NB4 (cell line): ENCODE data around the gene SEMA4B.

Source experiments
- DNase-seq: peaks from one replicate; pipeline ENCODE4 v3.0.0; 2010; ENCODE audit warnings: low read depth
- H3K4me3 ChIP-seq: one replicate; pipeline ENCODE4 v1.5.1; 2011; ENCODE audit warnings: mild to moderate bottlenecking, low read depth, low read length, moderate library complexity
- MAX ChIP-seq: IDR thresholded peaks from 2 replicates; pipeline ENCODE4 v1.6.1; 2011; ENCODE audit warnings: low read depth, low read length
- MYC ChIP-seq: IDR thresholded peaks from 2 replicates; pipeline ENCODE4 v1.6.1; 2011; ENCODE audit warnings: low read depth, low read length
- POLR2A ChIP-seq: IDR thresholded peaks from 2 replicates; pipeline ENCODE4 v1.6.1; 2011; ENCODE audit warnings: mild to moderate bottlenecking; ENCODE audit not compliant: insufficient read length; ENCODE audit errors: extremely low read depth
- TF ChIP-seq, protein P1 (sequence below): IDR thresholded peaks from one replicate; pipeline ENCODE4 v1.5.1; 2012; ENCODE audit warnings: low read depth, low read length

Gene SEMA4B

GRCh38 chr15:90265271-90266060 is 64.3 kb downstream of the SEMA4B start, which contains the start of gene NGRN:
Gene NGRN, plus strand, starts transcription at chr15:90265672. Its CDS starts 41 bp downstream, at chr15:90265713.
- peak within 1 kb of the TSS; percentile 97 for H3K4me3 ChIP-seq
- TF ChIP-seq MAX (peak; percentile 76), MYC (peak; percentile 85), POLR2A (peak; percentile 99)
- TF ChIP-seq, protein P1, sequence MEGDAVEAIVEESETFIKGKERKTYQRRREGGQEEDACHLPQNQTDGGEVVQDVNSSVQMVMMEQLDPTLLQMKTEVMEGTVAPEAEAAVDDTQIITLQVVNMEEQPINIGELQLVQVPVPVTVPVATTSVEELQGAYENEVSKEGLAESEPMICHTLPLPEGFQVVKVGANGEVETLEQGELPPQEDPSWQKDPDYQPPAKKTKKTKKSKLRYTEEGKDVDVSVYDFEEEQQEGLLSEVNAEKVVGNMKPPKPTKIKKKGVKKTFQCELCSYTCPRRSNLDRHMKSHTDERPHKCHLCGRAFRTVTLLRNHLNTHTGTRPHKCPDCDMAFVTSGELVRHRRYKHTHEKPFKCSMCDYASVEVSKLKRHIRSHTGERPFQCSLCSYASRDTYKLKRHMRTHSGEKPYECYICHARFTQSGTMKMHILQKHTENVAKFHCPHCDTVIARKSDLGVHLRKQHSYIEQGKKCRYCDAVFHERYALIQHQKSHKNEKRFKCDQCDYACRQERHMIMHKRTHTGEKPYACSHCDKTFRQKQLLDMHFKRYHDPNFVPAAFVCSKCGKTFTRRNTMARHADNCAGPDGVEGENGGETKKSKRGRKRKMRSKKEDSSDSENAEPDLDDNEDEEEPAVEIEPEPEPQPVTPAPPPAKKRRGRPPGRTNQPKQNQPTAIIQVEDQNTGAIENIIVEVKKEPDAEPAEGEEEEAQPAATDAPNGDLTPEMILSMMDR: no peak
- peak; percentile 96 for DNase-seq

DNA sequence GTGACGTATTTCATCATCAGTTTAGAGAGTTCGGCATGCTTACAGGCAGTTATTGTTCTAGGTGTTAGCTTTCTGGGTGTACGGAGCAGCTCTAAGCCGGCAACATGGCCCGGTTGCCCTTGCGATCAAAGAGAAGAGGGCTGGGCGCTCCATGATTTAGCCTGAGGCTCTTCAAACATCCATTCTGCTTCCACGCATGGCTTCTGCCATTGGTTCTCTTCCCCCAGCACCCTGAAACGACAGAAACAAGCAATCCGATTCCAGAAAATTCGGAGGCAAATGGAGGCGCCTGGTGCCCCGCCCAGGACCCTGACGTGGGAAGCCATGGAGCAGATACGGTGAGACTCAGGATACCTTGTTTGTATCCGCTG is 64.9 kb downstream of the SEMA4B start:
- peak; percentile 57 for DNase-seq

DNA sequence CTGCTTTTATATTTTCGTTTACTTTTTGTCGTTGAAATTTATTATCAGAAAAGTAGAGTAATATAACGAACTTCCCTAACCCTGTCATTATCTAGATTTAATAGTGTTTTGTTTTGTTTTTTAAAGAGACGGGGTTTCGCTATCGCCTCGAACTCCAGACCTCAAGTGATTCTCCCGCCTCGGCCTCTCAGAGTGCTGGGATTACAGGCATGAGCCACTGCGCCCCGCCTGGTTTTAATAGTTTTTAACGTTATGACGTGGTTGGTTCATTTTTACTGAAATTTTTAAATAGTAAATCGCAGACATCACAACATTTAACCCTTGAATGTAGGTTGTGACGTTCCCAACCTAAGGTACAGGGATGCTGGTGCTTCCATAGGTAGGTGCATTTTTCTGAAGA is 65.4 kb downstream of the SEMA4B start:
- peak; percentile 31 for DNase-seq
- peak overlapping the region; percentile 97 for H3K4me3 ChIP-seq
- TF ChIP-seq MYC: no peak
- no peak for TF ChIP-seq MAX
- TF ChIP-seq, protein P1: no peak

More for the DNA sequence above, 64.9 kb downstream of the SEMA4B start:
- TF ChIP-seq, protein P1: no peak
- no peak for TF ChIP-seq POLR2A
- TF ChIP-seq MYC: no peak; the same call in 1 of the 2 replicates
- no peak for TF ChIP-seq MAX
- H3K4me3 ChIP-seq: peak overlapping the region; percentile 97

GRCh38 chr15:90268415-90268814 is 67.3 kb downstream of the SEMA4B start:
- no peak for TF ChIP-seq POLR2A
- TF ChIP-seq, protein P1: no peak
- no peak for TF ChIP-seq MYC
- TF ChIP-seq MAX: no peak
- H3K4me3 ChIP-seq: peak overlapping the region; percentile 97
- peak; percentile 18 for DNase-seq

DNA sequence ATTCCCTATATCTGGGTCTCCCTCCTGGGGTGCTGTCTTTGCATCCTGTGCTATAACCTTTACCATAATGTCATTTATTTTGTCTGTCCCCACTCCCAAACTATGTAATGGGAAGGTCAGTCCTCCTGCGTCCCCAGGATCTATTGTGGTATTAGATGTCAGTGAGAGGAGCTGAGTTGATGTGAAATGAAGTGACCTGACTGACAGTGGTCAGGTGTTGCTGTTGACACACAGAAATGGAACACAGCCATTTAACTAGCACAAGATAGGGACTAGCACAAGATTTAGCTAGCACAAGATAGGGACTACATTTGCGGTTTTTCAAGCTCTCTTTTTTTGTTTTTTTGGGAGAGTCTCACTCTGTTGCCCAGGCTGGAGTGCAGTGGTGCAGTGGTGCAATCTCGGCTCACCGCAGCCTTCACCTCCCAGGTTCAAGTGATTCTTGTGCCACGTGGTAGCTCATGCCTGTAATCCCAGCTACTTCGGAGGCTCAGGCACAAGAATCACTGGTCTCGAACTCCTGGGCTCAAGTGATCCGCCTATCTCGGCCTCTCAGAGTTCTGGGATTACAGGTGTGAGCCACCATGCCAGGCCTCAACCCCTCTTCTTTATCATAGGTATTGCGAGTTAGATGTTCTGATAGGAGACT is 69.5 kb downstream of the SEMA4B start:
- TF ChIP-seq, protein P1: no peak
- TF ChIP-seq MYC (no peak), POLR2A (no peak), MAX (no peak)
- H3K4me3 ChIP-seq: no peak overlapping the region
- no peak for DNase-seq
